ENCODE data around the gene HCFC1R1.

DNA sequence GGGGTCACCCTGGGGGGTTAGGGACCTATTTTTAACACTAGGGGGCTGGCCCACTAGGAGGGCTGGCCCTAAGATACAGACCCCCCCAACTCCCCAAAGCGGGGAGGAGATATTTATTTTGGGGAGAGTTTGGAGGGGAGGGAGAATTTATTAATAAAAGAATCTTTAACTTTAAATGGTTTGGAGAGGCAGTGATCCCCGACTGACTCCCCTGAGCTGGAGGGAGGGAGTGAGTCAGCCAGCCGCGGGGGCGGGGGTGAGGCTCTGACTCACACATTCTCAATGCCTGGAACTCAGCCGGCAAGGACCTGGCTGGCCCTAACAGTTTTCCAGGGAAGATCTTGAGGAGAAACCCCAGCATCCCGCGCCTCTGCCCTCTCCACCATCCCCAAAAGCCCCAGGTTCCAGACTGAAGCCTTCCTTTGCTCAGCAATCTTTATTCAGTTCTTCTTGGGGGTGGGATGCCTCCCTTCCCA lies 1.5 kb downstream of the HCFC1R1 start:
- no peak for TF ChIP-seq CTCF (IDR thresholded peaks at IDR 0.05; ENCODE audit: low read depth, low read length)
- no peak for TF ChIP-seq POLR2A (IDR thresholded peaks at IDR 0.05; ENCODE audit: extremely low read depth, insufficient read length)
- TF ChIP-seq, protein P1, sequence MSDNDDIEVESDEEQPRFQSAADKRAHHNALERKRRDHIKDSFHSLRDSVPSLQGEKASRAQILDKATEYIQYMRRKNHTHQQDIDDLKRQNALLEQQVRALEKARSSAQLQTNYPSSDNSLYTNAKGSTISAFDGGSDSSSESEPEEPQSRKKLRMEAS (IDR thresholded peaks at IDR 0.05; ENCODE audit: low read depth, low read length), result no peak
- TF ChIP-seq MYC (IDR thresholded peaks at IDR 0.05; ENCODE audit: low read depth, low read length), result no peak

All from NB4 (cell line).